ENCODE measurements around the gene SAMD14. TPM values are rescaled to one million over a fixed set of nuclear protein-coding genes. Genes with fewer than 3 reads are reported as not detected.

The SAMD14 gene
- total and polyA plus RNA-seq, 2 donors (not counting 1 experiment from before 2014, with no cell fraction given) = 2.1 to 3.8 TPM

DNA sequence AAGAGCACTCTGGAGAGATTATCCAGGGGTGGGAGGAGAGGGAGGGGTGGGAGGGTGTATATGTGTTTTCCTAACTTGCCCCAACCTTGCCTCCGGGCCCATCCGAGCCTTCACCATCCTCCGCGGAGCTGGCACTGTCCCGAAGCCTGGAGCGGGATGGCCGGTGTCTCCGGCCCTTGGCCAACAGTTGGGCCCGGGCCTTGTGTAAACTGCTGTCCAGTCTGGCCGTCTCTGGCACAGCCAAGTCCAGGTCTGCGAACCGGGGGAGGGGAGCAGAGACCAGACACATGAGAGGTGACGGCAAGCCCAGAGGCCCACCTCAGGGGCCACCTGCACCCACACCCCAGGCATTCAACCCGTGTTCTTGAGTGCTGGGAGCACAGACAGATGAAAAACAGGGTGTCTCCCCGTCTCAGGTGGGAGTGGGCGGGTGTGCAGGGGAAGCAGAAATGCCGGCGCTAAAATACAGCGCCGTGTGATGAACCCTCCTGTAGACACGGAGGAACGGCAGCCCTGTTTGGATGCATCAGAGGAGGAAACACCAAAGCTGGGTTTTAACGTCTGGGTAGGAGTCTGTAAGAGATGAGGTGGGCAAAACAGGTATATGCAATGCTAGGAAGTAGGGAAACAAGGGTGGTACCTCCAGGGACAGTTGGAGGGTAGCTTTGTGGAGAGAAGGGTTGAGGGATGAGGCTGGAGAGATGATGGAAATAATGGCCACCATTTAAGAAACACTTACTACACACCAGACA lies 11.7 kb downstream of the SAMD14 start:
- H3K9me3 ChIP-seq (ENCODE audit: control insufficient read depth, insufficient read depth, low read depth, low read length) = no peaks in the 10 kb centered on the region
- no peak overlapping the region for H3K27ac ChIP-seq (ENCODE audit: insufficient read depth, low read length)
- H3K79me2 ChIP-seq (ENCODE audit: control insufficient read depth, insufficient read depth, low read length) = no peaks in the 10 kb centered on the region
- H3K27me3 ChIP-seq (ENCODE audit: control insufficient read depth, insufficient read depth, low read length) = peaks cover 3% of the 10 kb centered on the region
- H3K4me3 ChIP-seq (replicated peaks in 1 of 4; ENCODE audit: control extremely low read depth in 1 of 4, insufficient read depth in 1 of 4, low read depth in 3 of 4, low read length in 4 of 4) = no peak overlapping the region
- no peaks in the 10 kb centered on the region for H4K20me1 ChIP-seq (ENCODE audit: control insufficient read depth, extremely low read depth, insufficient read depth, low read length)
- no peak for TF ChIP-seq EZH2 (IDR thresholded peaks at IDR 0.05; ENCODE audit: low read length, missing control alignments)
- TF ChIP-seq, protein P1, sequence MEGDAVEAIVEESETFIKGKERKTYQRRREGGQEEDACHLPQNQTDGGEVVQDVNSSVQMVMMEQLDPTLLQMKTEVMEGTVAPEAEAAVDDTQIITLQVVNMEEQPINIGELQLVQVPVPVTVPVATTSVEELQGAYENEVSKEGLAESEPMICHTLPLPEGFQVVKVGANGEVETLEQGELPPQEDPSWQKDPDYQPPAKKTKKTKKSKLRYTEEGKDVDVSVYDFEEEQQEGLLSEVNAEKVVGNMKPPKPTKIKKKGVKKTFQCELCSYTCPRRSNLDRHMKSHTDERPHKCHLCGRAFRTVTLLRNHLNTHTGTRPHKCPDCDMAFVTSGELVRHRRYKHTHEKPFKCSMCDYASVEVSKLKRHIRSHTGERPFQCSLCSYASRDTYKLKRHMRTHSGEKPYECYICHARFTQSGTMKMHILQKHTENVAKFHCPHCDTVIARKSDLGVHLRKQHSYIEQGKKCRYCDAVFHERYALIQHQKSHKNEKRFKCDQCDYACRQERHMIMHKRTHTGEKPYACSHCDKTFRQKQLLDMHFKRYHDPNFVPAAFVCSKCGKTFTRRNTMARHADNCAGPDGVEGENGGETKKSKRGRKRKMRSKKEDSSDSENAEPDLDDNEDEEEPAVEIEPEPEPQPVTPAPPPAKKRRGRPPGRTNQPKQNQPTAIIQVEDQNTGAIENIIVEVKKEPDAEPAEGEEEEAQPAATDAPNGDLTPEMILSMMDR (conservative IDR thresholded peaks at IDR 0.05 in 1 of 2, IDR thresholded peaks at IDR 0.05 in 1 of 2; ENCODE audit: low read depth in 1 of 2, low read length in 2 of 2) = no peak
- H3K36me3 ChIP-seq (ENCODE audit: control insufficient read depth, insufficient read depth, low read length) = no peaks in the 10 kb centered on the region
- no peaks in the 10 kb centered on the region for H3K4me1 ChIP-seq (ENCODE audit: control insufficient read depth, extremely low read depth, insufficient read depth, low read length)
- DNase-seq (ENCODE audit: low read depth in 2 of 2) = no peak
- no peak overlapping the region for H3K9ac ChIP-seq (ENCODE audit: insufficient read depth, low read length)
- no peak overlapping the region for H3K4me2 ChIP-seq (ENCODE audit: extremely low read depth, insufficient read depth, low read length)
- no peak overlapping the region for H2AFZ ChIP-seq (ENCODE audit: low read length)

- Histone ChIP-seq H3K4me1 (ENCODE audit: control insufficient read depth, extremely low read depth, insufficient read depth, low read length) (no peaks in the 10 kb centered on the region), H2AFZ (ENCODE audit: low read length) (no peak overlapping the region), H3K9me3 (ENCODE audit: control insufficient read depth, insufficient read depth, low read depth, low read length) (no peaks in the 10 kb centered on the region), H3K27me3 (ENCODE audit: control insufficient read depth, insufficient read depth, low read length) (peaks cover 3% of the 10 kb centered on the region), H3K79me2 (ENCODE audit: control insufficient read depth, insufficient read depth, low read length) (no peaks in the 10 kb centered on the region), H3K4me3 (replicated peaks in 1 of 4; ENCODE audit: control extremely low read depth in 1 of 4, insufficient read depth in 1 of 4, low read depth in 3 of 4, low read length in 4 of 4) (peak overlapping the region in 1 of 4 experiments; percentile 14), H3K36me3 (ENCODE audit: control insufficient read depth, insufficient read depth, low read length) (no peaks in the 10 kb centered on the region), H3K4me2 (ENCODE audit: extremely low read depth, insufficient read depth, low read length) (peak overlapping the region; percentile 60), H3K27ac (ENCODE audit: insufficient read depth, low read length) (no peak overlapping the region), H3K9ac (ENCODE audit: insufficient read depth, low read length) (no peak overlapping the region), H4K20me1 (ENCODE audit: control insufficient read depth, extremely low read depth, insufficient read depth, low read length) (no peaks in the 10 kb centered on the region)
- peak; percentile 47 to 70 for DNase-seq (ENCODE audit: low read depth in 2 of 2)
- TF ChIP-seq, protein P1 (conservative IDR thresholded peaks at IDR 0.05 in 1 of 2, IDR thresholded peaks at IDR 0.05 in 1 of 2; ENCODE audit: low read depth in 1 of 2, low read length in 2 of 2) = peak; percentile 43 to 49
- TF ChIP-seq EZH2 (IDR thresholded peaks at IDR 0.05; ENCODE audit: low read length, missing control alignments) = no peak
Observed at GRCh38 chr17:50117202-50118051, 12.5 kb downstream of the SAMD14 start.

DNA sequence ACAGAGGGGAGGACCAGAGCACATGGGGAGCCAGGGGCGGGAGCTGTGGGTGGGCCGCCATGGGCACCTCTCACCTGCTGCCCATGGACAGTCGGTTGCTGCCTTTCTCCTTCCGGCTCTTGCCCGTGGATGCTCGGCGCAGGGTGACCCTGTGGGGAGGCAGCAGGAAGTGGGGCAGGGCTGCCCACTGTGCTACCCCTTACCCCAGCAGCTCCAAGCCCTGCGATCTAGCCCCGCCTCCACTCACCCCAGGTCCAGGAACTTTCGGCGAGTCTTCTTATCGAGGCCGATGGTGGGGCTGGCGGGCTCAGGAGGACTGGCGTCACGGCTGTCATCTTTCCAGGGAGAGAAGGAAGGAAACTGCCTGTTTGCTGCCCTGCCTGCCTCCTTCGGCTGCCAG lies 14.2 kb downstream of the SAMD14 start:
- Histone ChIP-seq H3K4me3 (replicated peaks in 1 of 4; ENCODE audit: control extremely low read depth in 1 of 4, insufficient read depth in 1 of 4, low read depth in 3 of 4, low read length in 4 of 4) (no peak overlapping the region), H3K27ac (ENCODE audit: insufficient read depth, low read length) (no peak overlapping the region), H2AFZ (ENCODE audit: low read length) (no peak overlapping the region), H3K9ac (ENCODE audit: insufficient read depth, low read length) (no peak overlapping the region), H3K79me2 (ENCODE audit: control insufficient read depth, insufficient read depth, low read length) (no peaks in the 10 kb centered on the region), H3K27me3 (ENCODE audit: control insufficient read depth, insufficient read depth, low read length) (peaks cover 3% of the 10 kb centered on the region), H3K9me3 (ENCODE audit: control insufficient read depth, insufficient read depth, low read depth, low read length) (no peaks in the 10 kb centered on the region), H3K36me3 (ENCODE audit: control insufficient read depth, insufficient read depth, low read length) (no peaks in the 10 kb centered on the region), H4K20me1 (ENCODE audit: control insufficient read depth, extremely low read depth, insufficient read depth, low read length) (no peaks in the 10 kb centered on the region), H3K4me1 (ENCODE audit: control insufficient read depth, extremely low read depth, insufficient read depth, low read length) (peaks cover 2% of the 10 kb centered on the region), H3K4me2 (ENCODE audit: extremely low read depth, insufficient read depth, low read length) (no peak overlapping the region)
- no peak for TF ChIP-seq EZH2 (IDR thresholded peaks at IDR 0.05; ENCODE audit: low read length, missing control alignments)
- TF ChIP-seq, protein P1 (conservative IDR thresholded peaks at IDR 0.05 in 1 of 2, IDR thresholded peaks at IDR 0.05 in 1 of 2; ENCODE audit: low read depth in 1 of 2, low read length in 2 of 2) = no peak
- no peak for DNase-seq (ENCODE audit: low read depth in 2 of 2)
